ENCODE results near the gene CPLX4. TPM values are rescaled to one million over a fixed set of nuclear protein-coding genes. Genes with fewer than 3 reads are reported as not detected.
"Not testable (repeated sequence)": the region's sequence is repeated elsewhere in the genome, so short reads cannot be mapped to it uniquely, and the experiment has no call there.

Gene CPLX4
- total and polyA plus RNA-seq, 11 donors = not detected

DNA sequence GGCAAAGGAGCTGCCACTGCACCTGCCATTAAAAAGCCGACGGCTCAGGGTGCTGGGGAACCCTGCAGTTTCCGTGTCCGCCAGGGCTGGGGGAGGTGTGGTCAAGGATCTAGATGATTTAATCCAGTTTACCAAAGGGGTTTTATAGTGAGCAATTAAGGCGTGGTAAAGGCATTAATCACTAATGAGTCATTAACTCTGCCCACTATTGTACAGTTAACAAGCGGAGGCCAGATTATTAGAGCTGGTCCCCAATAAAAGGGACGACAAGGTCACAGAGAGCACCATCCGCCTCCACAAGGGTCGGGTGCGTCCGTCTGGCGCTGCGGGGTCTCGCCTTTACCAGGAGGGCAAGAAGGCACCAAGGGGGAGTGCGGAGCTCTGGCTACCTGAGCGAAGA is 54.8 kb downstream of the CPLX4 start:
- no peak for DNase-seq
- no peaks in the 10 kb centered on the region for H3K36me3 ChIP-seq
- peaks cover 0 to 6% (median 0%) of the 10 kb centered on the region in 12 donors for H3K9me3 ChIP-seq
- H3K4me1 ChIP-seq = peaks cover 0 to 24% (median 7%) of the 10 kb centered on the region in 12 donors
- intact Hi-C loops (cut with DNase I) = loop anchor here in 1 of 10 donors (10.0 kb wide), 1 partner anchor 179 kb away; no protein-coding TSS in a partner anchor
- no peak for ATAC-seq
- H3K27me3 ChIP-seq = peaks cover 41 to 66% (median 56%) of the 10 kb centered on the region in 9 donors
- 5 to 9% (median 7%) methylated on average over 16 of the region's 16 CpGs for WGBS, 4 donors
- TF ChIP-seq, protein P1, sequence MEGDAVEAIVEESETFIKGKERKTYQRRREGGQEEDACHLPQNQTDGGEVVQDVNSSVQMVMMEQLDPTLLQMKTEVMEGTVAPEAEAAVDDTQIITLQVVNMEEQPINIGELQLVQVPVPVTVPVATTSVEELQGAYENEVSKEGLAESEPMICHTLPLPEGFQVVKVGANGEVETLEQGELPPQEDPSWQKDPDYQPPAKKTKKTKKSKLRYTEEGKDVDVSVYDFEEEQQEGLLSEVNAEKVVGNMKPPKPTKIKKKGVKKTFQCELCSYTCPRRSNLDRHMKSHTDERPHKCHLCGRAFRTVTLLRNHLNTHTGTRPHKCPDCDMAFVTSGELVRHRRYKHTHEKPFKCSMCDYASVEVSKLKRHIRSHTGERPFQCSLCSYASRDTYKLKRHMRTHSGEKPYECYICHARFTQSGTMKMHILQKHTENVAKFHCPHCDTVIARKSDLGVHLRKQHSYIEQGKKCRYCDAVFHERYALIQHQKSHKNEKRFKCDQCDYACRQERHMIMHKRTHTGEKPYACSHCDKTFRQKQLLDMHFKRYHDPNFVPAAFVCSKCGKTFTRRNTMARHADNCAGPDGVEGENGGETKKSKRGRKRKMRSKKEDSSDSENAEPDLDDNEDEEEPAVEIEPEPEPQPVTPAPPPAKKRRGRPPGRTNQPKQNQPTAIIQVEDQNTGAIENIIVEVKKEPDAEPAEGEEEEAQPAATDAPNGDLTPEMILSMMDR (IDR thresholded peaks at IDR 0.05) = no peak
- no peak for TF ChIP-seq POLR2A (IDR thresholded peaks at IDR 0.05)
- H3K4me3 ChIP-seq = no peak overlapping the region
- H3K27ac ChIP-seq = no peak overlapping the region

DNA sequence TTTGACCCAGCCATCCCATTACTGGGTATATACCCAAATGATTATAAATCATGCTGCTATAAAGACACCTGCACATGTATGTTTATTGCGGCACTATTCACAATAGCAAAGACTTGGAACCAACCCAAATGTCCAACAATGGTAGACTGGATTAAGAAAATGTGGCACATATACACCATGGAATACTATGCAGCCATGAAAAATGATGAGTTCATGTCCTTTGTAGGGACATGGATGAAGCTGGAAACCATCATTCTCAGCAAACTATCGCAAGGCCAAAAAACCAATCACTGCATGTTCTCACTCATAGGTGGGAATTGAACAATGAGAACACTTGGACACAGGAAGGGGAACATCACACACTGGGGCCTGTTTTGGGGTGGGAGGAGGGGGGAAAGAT is 56.2 kb downstream of the CPLX4 start:
- H3K36me3 ChIP-seq, ATAC-seq, H3K4me3 ChIP-seq, DNase-seq, H3K9me3 ChIP-seq, H3K27ac ChIP-seq: not testable (repeated sequence)
- 86 to 96% (median 88%) methylated on average over 1 to 2 of the region's 2 CpGs for WGBS, 4 donors
- intact Hi-C loops (cut with DNase I) = loop anchor here in 1 of 10 donors (10.0 kb wide), 1 partner anchor 177 kb away; no protein-coding TSS in a partner anchor
- Histone ChIP-seq H3K4me1 (peaks cover 0 to 11% (median 0%) of the 10 kb centered on the region in 12 donors), H3K27me3 (peaks cover 30 to 52% (median 42%) of the 10 kb centered on the region in 9 donors)

DNA sequence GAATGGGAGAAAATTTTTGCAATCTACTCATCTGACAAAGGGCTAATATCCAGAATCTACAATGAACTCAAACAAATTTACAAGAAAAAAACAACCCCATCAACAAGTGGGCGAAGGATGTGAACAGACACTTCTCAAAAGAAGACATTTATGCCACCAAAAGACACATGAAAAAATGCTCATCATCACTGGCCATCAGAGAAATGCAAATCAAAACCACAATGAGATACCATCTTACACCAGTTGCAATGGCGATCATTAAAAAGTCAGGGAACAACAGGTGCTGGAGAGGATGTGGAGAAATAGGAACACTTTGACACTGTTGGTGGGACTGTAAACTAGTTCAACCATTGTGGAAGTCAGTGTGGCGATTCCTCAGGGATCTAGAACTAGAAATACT is 56.6 kb downstream of the CPLX4 start:
- not testable (repeated sequence) for H3K4me3 ChIP-seq, H3K36me3 ChIP-seq, ATAC-seq, H3K27ac ChIP-seq, DNase-seq
- H3K4me1 ChIP-seq = peaks cover 0 to 11% (median 0%) of the 10 kb centered on the region in 12 donors
- WGBS, 4 donors = 47 to 87% (median 78%) methylated on average over 3 of the region's 3 CpGs
- H3K9me3 ChIP-seq = peaks cover 0 to 12% (median 0%) of the 10 kb centered on the region in 12 donors
- H3K27me3 ChIP-seq = peaks cover 30 to 48% (median 38%) of the 10 kb centered on the region in 9 donors
- intact Hi-C loops (cut with DNase I) = loop anchor here in 1 of 10 donors (10.0 kb wide), 1 partner anchor 177 kb away; no protein-coding TSS in a partner anchor

DNA sequence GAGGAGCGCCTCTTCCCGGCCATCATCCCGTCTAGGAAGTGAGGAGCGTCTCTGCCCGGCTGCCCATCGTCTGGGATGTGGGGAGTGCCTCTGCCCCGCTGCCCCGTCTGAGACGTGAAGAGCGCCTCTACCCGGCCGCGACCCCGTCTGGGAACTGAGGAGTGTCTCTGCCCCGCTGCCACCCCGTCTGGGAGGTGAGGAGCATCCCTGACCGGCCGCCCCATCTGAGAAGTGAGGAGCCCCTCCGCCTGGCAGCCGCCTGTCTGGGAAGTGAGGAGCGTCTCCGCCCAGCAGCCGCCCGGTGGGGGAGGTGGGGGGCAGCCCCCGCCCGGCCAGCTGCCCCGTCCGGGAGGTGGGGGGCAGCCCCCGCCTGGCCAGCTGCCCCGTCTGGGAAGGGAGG is 63.0 kb downstream of the CPLX4 start:
- H3K4me1 ChIP-seq = not testable (repeated sequence)
- 82 to 93% (median 90%) methylated on average over 17 to 30 of the region's 30 CpGs for WGBS, 4 donors

DNA sequence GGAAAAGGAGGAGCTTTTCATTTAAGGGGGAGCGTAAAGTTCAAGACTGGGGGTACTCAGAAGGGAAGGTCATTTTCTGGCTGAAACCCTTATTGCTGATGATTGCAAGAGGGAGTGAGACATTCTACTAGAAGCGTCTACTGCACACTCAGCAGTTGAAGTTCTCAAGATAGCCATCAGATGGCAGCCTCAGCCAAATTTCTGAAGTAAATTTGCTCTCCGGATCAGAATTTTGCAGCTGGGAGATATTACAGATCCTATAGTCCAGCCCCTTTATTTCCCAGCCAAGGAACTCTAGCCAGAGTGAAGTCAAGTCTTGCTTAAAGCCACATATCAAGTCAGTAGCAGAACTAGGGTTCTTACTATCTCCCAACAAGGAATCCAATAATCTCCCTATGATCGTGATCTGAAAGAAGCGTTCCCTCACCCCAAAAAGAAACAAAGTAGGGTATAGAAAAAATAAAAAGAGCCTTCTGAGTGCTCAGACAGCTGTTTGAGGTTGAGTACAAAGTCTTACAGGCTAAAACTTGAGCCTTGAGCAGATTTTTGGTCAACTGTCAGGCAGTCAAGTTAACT is 69.2 kb downstream of the CPLX4 start:
- peak in 2 of 4 donors; percentile 46 to 80 for ATAC-seq
- intact Hi-C loops (cut with DNase I) = loop anchor here in 6 of 10 donors (2.0 to 10.0 kb wide), 5 partner anchors 56 to 156 kb away; no protein-coding TSS in a partner anchor
- Histone ChIP-seq H3K36me3 (no peaks in the 10 kb centered on the region), H3K27ac (no peak overlapping the region), H3K9me3 (no peaks in the 10 kb centered on the region), H3K4me3 (no peak overlapping the region), H3K27me3 (peaks cover 0 to 39% (median 24%) of the 10 kb centered on the region in 9 donors), H3K4me1 (no peaks in the 10 kb centered on the region)
- no peak for DNase-seq
- no peak for TF ChIP-seq POLR2A (IDR thresholded peaks at IDR 0.05)
- TF ChIP-seq, protein P1 (IDR thresholded peaks at IDR 0.05) = peak; percentile 48 to 74 (median 63)
- WGBS, 4 donors = 21 to 30% (median 28%) methylated on average over 5 of the region's 5 CpGs

More for the DNA sequence above, 63.0 kb downstream of the CPLX4 start:
- H3K27ac ChIP-seq; DNase-seq; intact Hi-C loops (cut with DNase I); ATAC-seq; H3K36me3 ChIP-seq; H3K27me3 ChIP-seq; H3K4me3 ChIP-seq: not testable (repeated sequence)
- H3K9me3 ChIP-seq = peaks cover 0 to 12% (median 0%) of the 10 kb centered on the region in 12 donors

Measured in heart left ventricle (tissue), 16 donors.